Stimulated activated CD8-positive, alpha-beta memory T cell treated with anti-CD3 and anti-CD28 coated beads, Interleukin-12 subunit alpha, Interleukin-12 subunit beta, amount 100 ng/mL, for 24 hours (primary cell): ENCODE data around the gene CCR5AS.
"Not testable (repeated sequence)": the region's sequence is repeated elsewhere in the genome, so short reads cannot be mapped to it uniquely, and the experiment has no call there.

ENCODE experiments used
- DNase-seq: peaks from one replicate; pipeline ENCODE4 v3.0.0-alpha.2; 2020; ENCODE audit errors: extremely low read depth

CCR5AS gene

DNA sequence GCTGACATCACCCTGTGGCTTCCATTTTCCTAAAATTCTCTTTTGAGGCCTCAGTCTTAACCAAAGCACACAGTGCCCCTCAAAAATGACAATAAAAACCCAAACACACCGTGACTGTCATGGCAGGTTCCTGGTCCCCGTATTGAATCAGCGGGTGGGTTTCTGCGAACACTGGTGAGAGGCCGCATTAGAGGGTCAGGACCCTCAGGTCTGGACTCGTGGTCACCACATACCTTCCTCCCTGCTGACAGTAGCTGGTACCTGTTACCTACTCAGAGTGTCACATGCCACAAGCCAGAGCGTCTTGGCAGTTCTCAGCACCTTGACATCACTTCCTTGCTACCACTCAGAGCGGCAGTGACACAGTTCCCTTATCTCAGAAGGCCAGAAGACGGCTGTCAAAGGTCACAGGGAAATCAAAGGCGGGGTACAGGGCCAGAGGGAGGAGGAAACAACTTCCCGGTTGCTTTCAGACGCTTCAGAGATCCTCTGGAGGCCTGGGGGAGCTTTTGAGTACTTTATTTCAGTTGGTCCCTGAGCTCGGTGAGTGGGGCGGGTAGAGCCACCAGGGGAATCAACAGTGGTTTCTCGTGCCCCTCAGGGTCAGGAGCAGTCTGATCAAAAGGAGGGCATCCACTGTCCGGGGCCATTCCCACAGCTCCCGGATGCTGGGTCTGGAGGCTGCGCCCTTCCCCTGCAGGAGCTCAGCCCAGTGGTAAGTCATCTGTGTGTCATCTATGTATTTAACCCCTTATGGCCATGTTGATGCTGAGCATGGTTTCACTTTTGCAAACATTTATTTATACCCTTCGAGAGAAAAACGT, at the start of gene CCR5AS, which contains the start of gene CCRL2:
CCR5AS (minus strand) TSS at position 279 of the 824 bp plus-strand sequence.
CCRL2 (plus strand) TSS at position 472 of the 824 bp plus-strand sequence. CDS start 821 bp downstream, outside the sequence.
- no peak for DNase-seq

DNA sequence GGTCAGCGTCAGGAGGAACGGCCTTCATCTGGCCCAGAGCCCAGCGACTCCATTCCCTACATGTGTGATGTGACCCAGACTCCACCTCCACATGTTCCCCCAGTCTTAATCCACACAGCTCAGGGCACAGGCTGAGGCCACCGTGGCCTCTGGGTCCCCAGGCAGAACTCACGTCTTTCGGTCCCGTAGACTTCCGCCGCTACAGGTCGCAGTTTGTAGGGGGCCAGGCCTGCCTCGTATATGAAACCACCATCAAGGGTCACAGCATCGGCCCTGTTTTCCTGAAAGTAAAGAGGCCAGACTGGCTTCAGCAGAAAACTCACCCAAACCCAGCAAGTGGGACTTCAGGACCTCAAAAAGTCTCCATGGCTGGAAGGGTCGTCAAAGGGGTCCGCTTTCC, 49.3 kb upstream of the CCR5AS start:
- no peak for DNase-seq

DNA sequence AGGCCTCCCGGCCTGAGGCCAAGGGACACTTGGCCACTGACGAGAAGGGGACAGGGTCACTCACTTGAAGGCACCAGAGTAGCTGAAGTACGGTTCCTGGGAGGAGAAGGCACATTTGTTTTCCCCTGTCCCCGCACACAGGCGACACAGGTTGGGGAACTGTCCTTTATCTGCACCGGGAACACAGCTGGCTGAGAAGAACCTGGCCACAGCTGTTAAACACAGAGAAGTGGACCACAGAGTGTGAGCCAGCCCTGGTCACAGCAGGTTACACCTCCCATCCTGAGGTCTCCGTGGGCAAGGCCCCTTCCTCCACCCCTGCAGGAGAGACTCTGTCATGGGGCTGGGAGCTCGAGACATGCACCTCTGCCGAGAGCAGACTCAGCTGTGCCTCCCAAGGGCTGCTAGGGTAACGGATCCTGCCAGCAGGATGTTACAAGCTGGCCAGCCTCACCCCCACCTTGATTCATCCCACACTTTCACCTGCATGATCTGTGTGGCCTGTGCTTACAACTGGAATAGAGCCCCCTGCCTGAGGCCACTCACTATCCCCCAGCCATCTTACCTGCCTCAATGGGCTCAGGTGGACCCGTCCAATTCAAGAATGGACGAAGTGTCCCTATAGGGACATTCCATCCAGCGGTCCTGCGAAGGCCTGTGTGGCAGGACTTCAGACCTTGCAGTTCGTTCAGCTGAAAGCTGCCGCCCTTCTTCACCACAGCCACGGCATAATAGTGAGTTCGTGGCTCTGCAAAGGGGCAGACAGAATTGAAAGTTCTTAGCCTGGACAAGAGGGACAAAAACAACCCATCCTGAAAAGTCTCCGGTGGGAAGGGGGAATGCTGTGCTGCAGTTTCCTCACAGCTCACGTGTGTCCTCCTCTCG, 48.6 kb upstream of the CCR5AS start:
- DNase-seq: no peak

DNA sequence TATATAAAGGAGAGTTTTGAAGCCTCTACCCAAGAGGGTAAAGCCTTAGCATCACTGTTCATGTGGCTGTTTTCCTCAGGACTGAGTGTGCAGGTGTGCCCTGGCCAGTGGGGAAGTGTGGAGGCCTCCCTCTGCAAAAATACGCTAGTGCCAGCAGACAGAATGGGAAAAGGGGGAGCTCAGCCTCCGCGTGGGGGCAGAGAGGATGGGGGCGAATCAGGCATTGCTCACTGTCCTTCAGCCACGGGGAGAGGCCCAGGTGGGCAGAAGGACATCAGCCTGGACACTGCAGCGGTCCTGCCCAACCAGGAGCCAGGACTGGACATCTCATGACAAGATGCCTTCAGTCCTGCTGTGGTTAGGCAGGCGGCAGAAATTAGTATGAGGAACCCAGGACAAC, 47.7 kb upstream of the CCR5AS start:
- no peak for DNase-seq

DNA sequence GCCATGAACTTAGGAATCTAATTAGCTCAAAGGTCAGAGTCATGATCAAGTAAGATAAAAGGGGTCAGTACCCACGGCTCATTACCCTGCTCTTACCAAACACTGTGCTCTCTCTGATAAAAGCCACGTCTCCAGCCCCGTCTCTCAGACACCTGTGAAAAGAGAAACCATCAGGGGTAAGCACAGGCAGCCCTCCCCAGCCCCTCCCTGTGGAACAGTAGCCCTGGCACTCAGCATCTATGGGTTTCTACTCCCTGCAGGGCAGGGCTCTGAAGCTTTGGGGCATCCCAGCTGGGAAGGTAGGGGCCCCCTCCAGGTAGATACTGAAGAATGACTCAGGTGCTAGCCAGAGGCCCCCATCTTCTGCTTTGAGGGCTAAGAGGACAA, 47.3 kb upstream of the CCR5AS start:
- no peak for DNase-seq

DNA sequence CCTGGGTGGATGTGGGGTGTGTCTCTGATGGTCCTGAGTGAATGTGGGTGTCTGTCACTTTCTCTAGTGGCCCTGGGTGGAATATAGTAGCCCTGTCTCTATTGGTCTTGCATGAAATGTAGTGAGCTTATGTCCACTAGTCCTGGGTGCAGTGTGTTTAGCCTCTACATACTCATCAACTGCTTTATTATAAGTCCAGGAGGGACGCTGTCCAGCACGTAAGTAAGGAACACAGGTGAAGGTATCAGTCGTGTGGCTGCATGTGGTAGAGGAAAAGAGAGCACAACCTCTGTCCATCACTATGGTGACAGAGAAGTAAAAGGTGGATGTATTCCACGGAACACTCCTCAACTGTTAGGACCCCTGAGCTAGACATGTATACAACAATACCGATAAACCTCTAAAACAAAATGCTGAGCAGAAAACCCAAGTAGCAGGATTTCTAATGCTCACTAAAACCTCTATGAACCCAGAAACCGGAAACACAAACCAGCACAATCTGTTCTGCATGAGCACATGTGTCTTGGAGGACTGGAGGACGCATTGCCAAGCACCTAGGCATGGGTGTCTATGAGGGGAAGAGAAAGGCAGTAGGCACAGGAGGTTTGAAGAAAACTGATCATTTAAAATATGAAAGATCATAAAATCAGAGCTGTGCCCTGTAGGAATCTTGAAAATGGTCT, 46.8 kb upstream of the CCR5AS start:
- DNase-seq: no peak

DNA sequence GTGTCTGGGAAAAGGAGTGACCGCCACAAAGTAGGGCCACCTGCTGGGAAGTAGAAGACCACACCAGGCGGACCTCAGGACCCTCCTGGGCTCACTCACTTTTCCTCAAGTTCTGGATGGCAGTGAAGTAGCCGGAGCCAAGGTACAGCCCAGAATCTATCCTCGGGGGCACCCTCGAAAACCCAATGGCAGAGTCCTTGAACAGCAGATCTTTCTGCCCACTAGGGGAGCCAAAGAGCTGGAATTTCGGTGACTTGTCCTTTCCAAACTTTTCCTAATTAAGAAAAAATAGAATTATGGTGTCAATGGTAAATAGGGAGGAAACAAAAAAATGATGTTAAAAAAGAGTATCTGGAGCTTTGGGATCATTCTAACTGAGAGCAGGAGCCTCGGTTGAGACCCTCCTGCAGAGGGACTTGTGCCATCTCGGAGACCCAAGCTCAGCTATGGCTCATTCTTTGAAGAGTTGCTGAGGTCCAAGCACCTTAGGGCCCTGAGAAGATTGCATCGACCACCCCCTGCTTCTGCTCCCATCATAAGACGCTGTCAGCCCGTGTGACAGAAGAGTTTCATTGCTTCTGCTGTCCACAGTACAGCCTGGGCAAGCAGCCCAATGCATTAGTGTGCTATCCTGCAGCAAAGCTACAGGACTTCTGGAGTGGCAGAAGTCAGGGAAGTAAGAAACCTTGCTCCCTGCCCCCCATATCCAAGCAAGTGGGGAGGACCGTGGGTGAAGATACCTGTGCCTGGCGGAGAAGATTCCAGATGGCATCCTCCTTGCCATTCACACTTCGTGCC, 43.1 kb upstream of the CCR5AS start:
- no peak for DNase-seq

DNA sequence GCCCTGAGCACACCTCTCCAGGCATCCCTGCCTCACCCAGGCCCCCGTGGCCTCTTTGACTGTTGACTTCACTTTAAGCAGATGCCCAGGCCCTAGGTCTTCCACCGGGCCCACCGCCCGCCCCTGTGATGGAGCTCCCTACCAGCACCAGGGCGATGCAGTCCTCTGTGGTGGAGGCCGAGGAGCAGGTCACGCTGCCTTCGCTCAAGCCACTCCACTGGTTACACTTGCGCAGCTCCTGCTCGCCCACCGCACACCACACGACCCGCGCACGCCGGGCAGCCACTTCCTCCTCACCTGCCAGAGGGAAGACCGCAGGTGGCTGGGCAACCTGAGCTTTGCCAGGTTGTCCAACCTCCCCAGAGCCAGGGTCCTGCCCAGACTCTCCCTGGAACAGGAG, 41.9 kb upstream of the CCR5AS start:
- DNase-seq: no peak

DNA sequence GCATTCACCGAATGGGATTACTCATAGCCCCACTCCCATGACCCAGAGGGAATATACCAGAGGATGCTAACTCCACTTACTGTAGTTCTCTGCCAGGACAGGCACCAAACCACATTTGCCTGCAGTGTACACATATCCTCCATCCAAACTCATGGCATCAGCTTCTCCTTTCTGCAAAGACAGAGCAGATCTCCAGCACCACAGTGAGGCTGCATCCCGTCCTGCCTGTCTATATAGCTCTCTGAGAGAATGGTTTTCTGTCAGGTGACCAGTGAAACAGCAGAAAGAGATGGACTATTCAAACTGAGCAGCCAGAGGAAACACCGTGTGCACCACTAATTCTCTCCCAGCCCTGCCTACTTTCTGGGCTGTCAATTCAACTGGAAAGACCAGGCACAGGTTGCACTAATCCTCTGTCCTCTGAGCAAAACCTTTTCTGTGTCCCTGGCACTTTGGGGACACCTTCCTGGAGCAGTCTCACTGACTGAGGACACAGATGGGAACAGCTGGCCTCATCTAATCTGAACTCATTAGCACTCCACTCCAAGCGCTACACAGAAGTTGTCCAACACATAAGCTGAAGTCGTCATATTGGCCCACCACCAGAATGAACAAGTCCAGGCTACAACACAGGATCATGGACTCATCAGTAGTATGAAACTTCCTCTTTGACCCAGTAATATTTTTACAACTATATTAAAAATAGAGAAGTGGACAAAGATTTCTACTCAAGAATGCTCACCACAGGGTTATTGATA, 40.5 kb upstream of the CCR5AS start:
- DNase-seq: no peak

DNA sequence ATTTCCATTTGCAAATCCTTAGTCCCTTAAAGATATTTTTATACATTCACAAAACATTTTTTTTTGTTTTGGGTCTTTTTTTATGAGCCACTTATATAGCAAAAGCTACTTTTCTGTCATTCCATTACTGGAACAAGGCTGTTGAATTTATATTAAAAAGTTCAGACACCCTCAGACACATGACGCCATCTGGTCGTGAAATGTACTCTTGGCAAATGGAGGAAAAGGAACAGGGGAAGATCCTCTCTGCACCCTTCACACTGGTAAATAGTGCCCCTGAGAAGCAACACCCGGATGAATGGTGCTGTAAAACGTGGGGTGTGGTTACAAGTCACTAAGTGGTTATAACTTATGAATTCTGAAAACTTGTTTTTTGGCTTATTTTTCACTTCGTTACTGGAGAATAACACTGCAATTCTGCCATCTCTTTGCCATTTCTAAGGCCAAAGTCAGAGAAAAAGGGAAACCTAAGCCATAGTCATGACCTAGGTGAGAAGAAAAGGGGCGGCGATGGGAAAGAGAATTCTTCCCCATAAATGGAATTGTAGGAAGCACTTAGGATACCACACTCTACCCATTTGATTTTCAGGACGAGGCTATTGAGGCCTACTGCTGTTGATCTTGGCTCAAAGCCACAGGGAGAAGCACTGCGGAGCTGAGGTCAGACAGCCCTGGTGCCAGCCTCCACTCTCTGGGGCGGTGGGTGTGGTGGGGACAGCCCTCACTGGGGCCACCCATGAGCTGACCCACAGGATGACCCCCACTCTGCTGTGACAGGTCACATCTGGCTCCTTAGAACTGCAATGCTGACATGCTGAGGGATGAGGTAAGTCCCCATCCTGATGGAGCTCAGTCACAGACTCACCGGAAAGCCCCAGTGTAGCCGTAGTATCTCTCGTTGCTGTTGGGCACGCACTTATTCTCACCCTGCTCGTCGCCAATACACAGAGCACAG, 36.0 kb upstream of the CCR5AS start:
- no peak for DNase-seq

DNA sequence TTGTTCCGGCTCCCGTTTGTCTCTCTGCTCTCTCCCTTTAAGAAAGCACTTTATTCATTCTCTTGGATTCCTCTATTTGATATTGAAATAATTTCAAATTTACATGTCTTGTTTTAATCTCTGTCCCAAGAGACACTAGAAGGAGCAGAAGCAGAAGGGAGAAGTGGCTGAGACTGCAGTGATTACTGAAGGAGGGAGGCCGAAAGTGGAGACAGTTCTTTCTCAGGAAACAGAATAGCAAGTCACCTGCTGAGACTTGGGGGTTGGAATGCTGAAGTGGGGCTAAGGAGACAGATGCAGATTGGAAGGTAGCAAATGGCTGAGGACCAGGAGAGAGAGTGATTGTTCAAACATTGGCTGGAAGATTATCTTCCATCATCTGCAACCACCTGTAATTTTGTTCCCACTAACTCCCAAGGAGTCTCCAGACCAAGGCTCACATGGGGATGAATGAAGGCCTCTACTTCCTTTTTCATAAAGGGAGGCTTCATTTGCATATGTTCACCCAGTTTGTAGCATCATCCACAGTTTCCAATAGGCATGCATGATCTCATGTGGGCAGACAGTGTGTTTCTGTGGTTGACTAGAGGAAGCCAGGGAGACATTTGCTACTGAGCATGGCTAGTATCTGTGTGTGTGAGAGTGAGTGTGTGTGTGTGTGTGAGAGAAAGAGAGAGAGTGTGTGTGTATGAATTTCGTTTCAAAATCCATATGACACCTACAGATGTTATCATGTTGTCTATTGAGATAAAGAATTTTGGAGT, 33.8 kb upstream of the CCR5AS start:
- DNase-seq: no peak

DNA sequence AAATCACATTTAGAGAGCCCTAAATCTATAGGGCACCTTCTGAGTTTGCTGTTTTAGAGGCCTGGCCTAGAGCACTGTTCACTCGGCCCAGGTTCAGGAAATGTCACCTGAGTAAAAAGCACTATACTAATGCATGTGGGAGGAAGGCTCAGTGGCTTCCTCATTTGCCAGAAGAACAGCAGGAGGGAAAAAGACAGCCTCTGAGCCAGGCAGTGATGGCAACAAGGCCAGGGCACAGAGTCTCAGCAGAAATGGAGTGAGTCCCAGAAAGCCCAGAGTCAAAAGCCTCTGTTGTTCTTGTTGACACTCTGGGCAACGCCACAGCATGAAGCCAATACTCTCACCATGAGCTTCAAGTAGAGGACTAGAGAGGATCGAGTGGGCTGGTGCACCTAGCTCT, 32.0 kb upstream of the CCR5AS start:
- DNase-seq: no peak

DNA sequence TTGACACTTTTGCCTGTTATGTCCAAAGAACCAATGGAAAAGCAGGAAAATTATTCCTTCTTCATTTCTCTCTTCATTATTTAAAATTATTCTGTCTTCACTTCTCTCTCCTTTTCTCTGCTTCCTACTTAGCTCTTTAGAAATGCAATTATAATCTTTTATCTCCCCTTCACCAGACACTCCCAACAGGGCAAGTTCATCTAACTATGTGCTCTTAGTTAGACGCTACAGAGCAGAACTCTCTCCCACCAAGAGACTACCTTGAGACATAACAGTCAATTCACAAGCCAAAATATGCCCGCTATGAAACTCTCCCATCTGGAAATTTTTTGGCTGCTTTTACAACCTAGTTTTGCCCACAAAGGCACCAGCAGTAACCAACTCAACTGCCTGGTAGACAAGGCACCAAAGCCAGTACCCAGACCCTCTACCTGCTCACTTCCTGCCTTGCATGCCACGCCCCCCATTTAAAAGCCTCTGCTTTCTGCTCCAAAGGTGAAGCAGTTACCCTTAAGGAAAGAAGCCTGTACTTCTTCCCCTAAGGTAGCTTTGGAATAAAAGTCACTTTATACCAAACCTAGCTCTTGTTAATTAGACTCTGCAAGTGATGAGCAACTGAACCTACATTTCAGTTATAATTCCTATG, 28.3 kb upstream of the CCR5AS start:
- no peak for DNase-seq

DNA sequence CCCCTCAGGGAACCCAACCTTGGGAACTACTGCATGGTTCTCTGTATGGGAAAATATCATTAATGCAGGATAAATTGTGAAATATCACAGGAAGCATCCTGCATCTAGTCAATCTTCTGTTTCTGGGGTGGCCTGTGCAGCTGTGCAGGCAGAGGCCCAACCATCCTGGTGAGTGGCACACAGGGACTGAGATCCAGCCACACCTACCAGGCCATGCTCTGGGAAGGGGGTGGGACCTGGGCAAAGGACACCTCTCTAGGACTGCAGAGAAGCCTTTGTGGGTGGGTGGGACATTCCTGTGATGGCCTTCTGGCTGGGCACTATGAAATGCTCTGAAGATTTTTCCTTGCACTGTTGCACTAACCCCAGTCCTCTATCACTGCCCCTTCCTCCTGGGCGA, 27.0 kb upstream of the CCR5AS start:
- DNase-seq: no peak

DNA sequence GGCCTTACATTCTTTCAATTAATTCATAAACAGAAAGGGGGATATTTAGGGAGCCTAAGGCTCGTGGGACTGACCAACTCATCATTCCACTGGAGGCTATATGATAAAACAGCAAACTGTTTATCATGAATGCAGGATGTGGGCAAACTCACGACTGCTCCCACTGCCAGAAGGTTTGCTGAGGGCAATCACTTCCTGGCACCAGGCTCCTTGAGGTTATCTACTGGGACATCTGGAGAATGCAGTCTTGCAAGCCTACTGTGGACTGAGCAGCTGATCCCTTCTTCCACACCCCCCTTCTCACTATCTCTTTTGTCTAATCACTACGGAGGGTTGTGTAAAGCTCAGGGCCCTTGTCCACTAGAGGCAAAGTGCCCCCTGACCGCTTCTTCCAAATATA, 26.3 kb upstream of the CCR5AS start:
- not testable (repeated sequence) for DNase-seq

DNA sequence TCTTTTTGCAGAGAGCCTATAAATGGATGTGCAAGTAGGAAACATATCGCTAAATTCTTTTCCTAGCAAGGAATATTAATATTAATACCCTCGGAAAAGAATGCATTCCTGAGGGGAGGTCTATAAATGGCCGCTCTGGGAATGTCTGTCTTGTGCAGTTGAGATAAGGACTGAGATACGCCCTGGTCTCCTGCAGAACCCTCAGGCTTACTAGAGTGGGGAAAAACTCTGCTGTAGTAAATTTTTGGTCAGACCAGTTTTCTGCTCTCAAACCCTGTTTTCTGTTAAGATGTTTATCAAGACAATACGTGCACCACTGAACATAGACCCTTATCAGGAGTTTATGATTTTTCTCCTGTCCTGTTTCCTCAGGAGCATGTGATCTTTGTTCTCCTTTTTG, 25.0 kb upstream of the CCR5AS start:
- not testable (repeated sequence) for DNase-seq

DNA sequence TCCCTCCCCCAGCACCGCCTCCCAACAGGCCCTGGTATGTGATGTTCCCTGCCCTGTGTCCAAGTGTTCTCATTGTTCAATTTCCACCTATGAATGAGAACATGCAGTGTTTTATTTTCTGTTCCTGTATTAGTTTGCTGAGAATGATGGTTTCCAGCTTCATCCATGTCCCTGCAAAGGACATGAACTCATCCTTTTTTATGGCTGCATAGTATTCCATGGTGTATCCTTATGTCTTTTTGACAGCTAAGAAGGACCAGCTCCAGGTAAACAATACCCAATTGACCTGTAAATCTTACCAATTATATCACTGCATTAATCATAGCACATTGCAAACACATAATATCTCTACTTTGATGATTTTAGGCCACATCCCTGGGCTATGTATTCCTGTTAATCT, 24.0 kb upstream of the CCR5AS start:
- DNase-seq: not testable (repeated sequence)

DNA sequence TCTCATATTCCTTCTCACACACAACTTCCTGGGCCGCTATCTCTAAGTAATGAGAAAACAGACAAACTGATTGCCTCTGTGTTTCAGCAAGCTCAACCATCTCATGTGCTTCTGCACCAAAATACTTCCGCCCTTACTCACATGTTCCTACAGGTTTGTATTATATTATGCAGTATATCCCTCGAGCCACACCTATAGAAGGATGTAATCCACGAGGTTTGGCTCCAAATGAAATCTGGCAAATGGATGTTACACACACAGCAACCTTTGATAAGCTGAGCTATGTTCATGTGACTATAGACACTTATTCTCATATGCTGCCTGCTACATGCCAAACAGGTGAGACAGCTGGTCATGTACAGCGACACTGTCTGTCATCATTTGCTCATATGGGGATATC, 22.8 kb upstream of the CCR5AS start:
- no peak for DNase-seq
